K562 (cell line): ENCODE results near the gene HPS3. TPM values are rescaled to one million over a fixed set of nuclear protein-coding genes. Genes with fewer than 3 reads are reported as not detected.

Source experiments
- MBD1 ChIP-seq: fragments of 250-450 bp; sonication (Bioruptor Pico); IDR thresholded peaks from 2 replicates; pipeline ENCODE4 v1.8.0; 2022; ENCODE audit warnings: inconsistent platforms
- MLLT1 ChIP-seq, 2 experiments: fragments of 450-650 bp; IDR thresholded peaks; 2 replicates each; pipeline ENCODE4 v1.6.1; 2016
- REST ChIP-seq, 2 experiments: fragments of 450-650 bp; formaldehyde crosslinking in 1 of 2; IDR thresholded peaks; 2 replicates each; pipeline versions ENCODE4 v1.4.0 to v1.6.1; 2014 to 2020; ENCODE audit warnings: mild to moderate bottlenecking in 2 of 2, borderline replicate concordance in 1 of 2, low read depth in 1 of 2
- polyA plus RNA-seq, 8 experiments: library from polyadenylated mRNA; depleted of rRNA in 4 of 8; stranded (reverse) in 5 of 8; unstranded in 3 of 8; fragments of >200 nt; fragmentation: Nextera tagmentation in 2 of 8; fragmentation: Illumina TruSeq in 1 of 8; extraction: Ambion mirVana in 2 of 8; extraction: Trizol in 1 of 8; gene quantifications; 2 replicates each; pipeline versions ENCODE4 v1.2.1 to v1.2.3, GENCODE V29; 2011 to 2014; ENCODE audit warnings: inconsistent platforms in 1 of 8, missing spikeins in 1 of 8
- total RNA-seq, 7 experiments: library from RNA; depleted of rRNA in 6 of 7; stranded (reverse); fragments of >200 nt in 6 of 7; fragmentation: Illumina TruSeq in 2 of 7; extraction: Trizol in 2 of 7; gene quantifications; 2 replicates each; pipeline versions ENCODE4 v1.2.1 to v1.2.3, GENCODE V29; 2011 to 2021; ENCODE audit warnings: low replicate concordance in 1 of 7

Gene HPS3
- total and polyA plus RNA-seq, 9 of the 15 experiments (the other 6 are each of a cell fraction or from before 2014, with no cell fraction given): 1.2 to 11.3 (median 7.6) TPM

GRCh38 chr3:149129326-149130205, at the start of gene HPS3 (continued):
- no peak for TF ChIP-seq MBD1 (CRISPR knock-in tag)
- TF ChIP-seq REST (IDR thresholded peaks at IDR 0.05; ENCODE audit: borderline replicate concordance): peak; percentile 68
- no peak; the same call in 1 of the 2 replicates for TF ChIP-seq REST (CRISPR knock-in tag; IDR thresholded peaks at IDR 0.05; ENCODE audit: low read depth)
- TF ChIP-seq MLLT1 (IDR thresholded peaks at IDR 0.05): 0 out of 4 replicates have a peak, but pooled peaks of 1 of the 2 experiments have one; percentile 12
